GM12801 (cell line): ENCODE results near the gene RPP25L.

ENCODE experiments used
- CTCF ChIP-seq: IDR thresholded peaks from one replicate; pipeline ENCODE4 v1.5.1; 2011; ENCODE audit warnings: control low read depth; ENCODE audit not compliant: insufficient read length; ENCODE audit errors: extremely low read depth

RPP25L gene

GRCh38 chr9:34584970-34585369 is 26.9 kb downstream of the RPP25L start:
- TF ChIP-seq CTCF, result no peak

- TF ChIP-seq CTCF, result no peak
Measured at GRCh38 chr9:34582787-34583186, 29.1 kb downstream of the RPP25L start.

DNA sequence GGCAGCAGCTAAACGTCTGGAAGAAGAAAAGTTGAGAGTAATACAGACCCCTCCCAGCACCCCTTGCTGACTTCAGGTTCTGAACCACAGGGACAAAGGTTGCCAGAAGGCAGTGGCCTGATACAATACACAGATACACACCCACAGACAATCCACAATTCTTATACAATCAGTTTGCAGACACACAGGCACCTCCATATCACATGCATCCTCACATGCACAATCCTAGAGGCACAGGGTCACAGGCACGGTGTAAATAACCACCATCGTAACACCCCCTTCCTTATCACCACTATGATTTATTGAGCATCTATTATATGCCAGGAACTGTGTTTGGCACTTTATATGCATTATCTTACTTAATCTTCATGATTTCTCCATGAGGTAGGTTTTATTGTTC is 30.6 kb downstream of the RPP25L start:
- no peak for TF ChIP-seq CTCF

- TF ChIP-seq CTCF, result no peak
Measured at GRCh38 chr9:34580358-34580757, 31.5 kb downstream of the RPP25L start.

DNA sequence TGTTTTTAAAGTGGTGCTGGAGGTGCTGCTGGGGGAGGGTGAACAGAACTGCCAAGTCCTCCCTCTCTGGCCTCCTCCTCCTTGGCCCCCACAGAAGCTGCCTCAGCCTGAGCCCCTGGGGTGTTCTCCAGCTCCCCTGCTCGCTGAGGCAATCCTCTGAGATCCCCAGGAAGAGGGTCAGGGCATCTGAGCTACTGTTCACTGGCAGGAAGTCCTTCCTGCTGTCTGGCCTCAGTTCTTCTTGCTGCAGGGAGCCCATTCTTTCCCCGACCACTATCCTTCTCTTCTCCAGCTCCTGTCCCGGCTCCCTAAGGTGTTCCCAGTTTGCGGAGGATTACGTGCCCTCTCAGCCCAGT is 32.1 kb downstream of the RPP25L start:
- TF ChIP-seq CTCF, result no peak

GRCh38 chr9:34579104-34579807 is 32.6 kb downstream of the RPP25L start:
- TF ChIP-seq CTCF, result no peak

- TF ChIP-seq CTCF, result no peak
Measured at GRCh38 chr9:34578241-34579103, 33.4 kb downstream of the RPP25L start.
